A673 (cell line): ENCODE results near the gene TBX4. TPM values are rescaled to one million over a fixed set of nuclear protein-coding genes. Genes with fewer than 3 reads are reported as not detected.
A peak's percentile ranks its signal among the peaks of the same experiment; 100 is the strongest.

Source experiments
- BruUV-seq: library from RNA; stranded (reverse); fragments of 400-500 nt; replicated peaks from 2 replicates; lab custom pipeline; 2021; lab: Mats Ljungman, UMichigan
- CTCF ChIA-PET: fragments of 300-600 bp; sonication (Branson Sonifier 250); formaldehyde crosslinking; loops from one replicate; lab custom pipeline; 2022; ENCODE audit warnings: antibody characterized with exemption; lab: Charles Lee
- POLR2A ChIA-PET: fragments of 300-600 bp; sonication (Branson Sonifier 250); formaldehyde crosslinking; loops from one replicate; lab custom pipeline; 2022; ENCODE audit warnings: antibody characterized with exemption; ENCODE audit not compliant: low non-redundant PET; lab: Charles Lee
- DNase-seq: peaks from one replicate; pipeline ENCODE4 v3.0.0-alpha.2; 2015; ENCODE audit warnings: low spot score
- H3K27ac ChIP-seq: fragments of 200-600 bp; sonication (generic); 2 replicates; pipeline ENCODE4 v1.5.1; 2016; ENCODE audit warnings: mixed run types, low read depth, mild to moderate bottlenecking, mixed read lengths, antibody characterized with exemption, low read length; ENCODE audit not compliant: poor library complexity, severe bottlenecking
- H3K27me3 ChIP-seq: fragments of 200-600 bp; sonication (generic); replicated peaks from 2 replicates; pipeline ENCODE4 v1.6.1; 2017; ENCODE audit warnings: mixed run types, low read depth, mild to moderate bottlenecking, mixed read lengths, antibody characterized with exemption, low read length; ENCODE audit not compliant: insufficient read depth, poor library complexity
- H3K36me3 ChIP-seq: fragments of 200-600 bp; sonication (generic); 2 replicates; pipeline ENCODE4 v1.6.1; 2016; ENCODE audit warnings: mixed run types, mild to moderate bottlenecking, mixed read lengths, antibody characterized with exemption, low read length; ENCODE audit not compliant: insufficient read depth, poor library complexity, severe bottlenecking
- H3K4me1 ChIP-seq: fragments of 200-600 bp; sonication (generic); 2 replicates; pipeline ENCODE4 v1.6.1; 2017; ENCODE audit warnings: mixed run types, mild to moderate bottlenecking, mixed read lengths, antibody characterized with exemption, low read length; ENCODE audit not compliant: insufficient read depth, poor library complexity, severe bottlenecking
- H3K4me3 ChIP-seq: fragments of 200-600 bp; sonication (generic); 2 replicates; pipeline ENCODE4 v1.5.1; 2016; ENCODE audit warnings: low read depth, mixed run types, mild to moderate bottlenecking, mixed read lengths, low read length; ENCODE audit not compliant: poor library complexity, severe bottlenecking
- H3K9me3 ChIP-seq: fragments of 200-600 bp; sonication (generic); 2 replicates; pipeline ENCODE4 v1.6.1; 2016; ENCODE audit warnings: mixed run types, low read depth, mild to moderate bottlenecking, mixed read lengths, antibody characterized with exemption, low read length; ENCODE audit not compliant: poor library complexity, severe bottlenecking
- CTCF ChIP-seq: fragments of 300-800, 200-600 bp; sonication (generic); conservative IDR thresholded peaks from 2 replicates; pipeline ENCODE4 v1.5.1; 2017; ENCODE audit warnings: low read depth, mild to moderate bottlenecking, antibody characterized with exemption, low read length, moderate library complexity, mixed read lengths
- EZH2 ChIP-seq: fragments of 200-600 bp; sonication (generic); IDR thresholded peaks from 2 replicates; pipeline ENCODE4 v1.6.1; 2017; ENCODE audit warnings: borderline replicate concordance, low read depth, mild to moderate bottlenecking, mixed read lengths, antibody characterized with exemption, low read length; ENCODE audit not compliant: poor library complexity, severe bottlenecking
- intact Hi-C: fragments of 100-400 bp; cut with micrococcal nuclease; formaldehyde crosslinking; loops from one replicate; pipeline ENCODE4 v1.10.0; 2022; ENCODE audit not compliant: unreplicated experiment
- total RNA-seq: library from RNA; stranded (reverse); gene quantifications from 2 replicates; pipeline ENCODE4 v1.2.3, GENCODE V29; 2021

The TBX4 gene
- total RNA-seq, 1 experiment from 2014 or later = not detected

- H3K4me3 ChIP-seq = no peak overlapping the region
- H3K27ac ChIP-seq = no peak overlapping the region
- TF ChIP-seq CTCF (peak; percentile 92), EZH2 (no peak)
- ChIA-PET POLR2A (interaction anchor here (0.5 kb wide), 1 partner anchor 429 kb away, joined by 3 read pairs; no protein-coding TSS in a partner anchor), CTCF (interaction anchor here (0.5 kb wide), 1 partner anchor 10 kb away, joined by 3 read pairs; no protein-coding TSS in a partner anchor)
- intact Hi-C loops = loop anchor here (2.0 to 5.0 kb wide), 2 partner anchors 134 to 421 kb away; no protein-coding TSS in a partner anchor
- DNase-seq = peak; percentile 72
- H3K4me1 ChIP-seq = peaks cover 2% of the 10 kb centered on the region
- no peaks in the 10 kb centered on the region for H3K9me3 ChIP-seq
- no peaks in the 10 kb centered on the region for H3K36me3 ChIP-seq
- no TSS peak for BruUV-seq
- no peaks in the 10 kb centered on the region for H3K27me3 ChIP-seq
These were observed 35.5 kb upstream of the TBX4 start for GRCh38 chr17:61416540-61417363.

GRCh38 chr17:61418449-61418848, 33.8 kb upstream of the TBX4 start:
- no peaks in the 10 kb centered on the region for H3K36me3 ChIP-seq
- CTCF ChIA-PET = no interaction called here
- no peaks in the 10 kb centered on the region for H3K4me1 ChIP-seq

DNA sequence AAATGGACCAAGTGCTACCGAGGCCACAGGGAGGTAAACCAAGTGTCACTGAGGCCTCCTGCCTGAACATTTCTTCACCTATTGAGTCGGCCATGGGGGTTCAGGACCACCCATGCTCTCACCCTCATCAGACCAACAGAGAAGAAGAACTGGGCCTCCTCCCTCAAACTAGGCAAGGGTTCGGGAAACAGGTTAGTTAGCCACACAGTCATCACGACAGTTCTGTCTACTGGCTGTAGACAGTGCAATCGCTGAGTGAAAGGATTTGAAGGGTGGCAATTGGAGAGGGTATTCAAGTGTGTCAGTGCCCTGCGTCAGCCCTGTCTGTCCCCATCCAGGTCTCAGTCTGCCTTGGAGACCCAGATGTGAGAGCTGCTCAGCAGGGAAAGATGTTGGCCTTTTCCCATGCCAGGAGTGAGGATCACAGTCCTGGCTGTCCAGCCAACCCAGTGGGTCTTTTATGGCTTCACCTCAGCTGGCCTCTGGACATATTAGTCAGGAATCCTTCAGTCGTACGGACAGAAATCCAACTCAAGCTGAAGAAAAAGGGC, 32.7 kb upstream of the TBX4 start:
- DNase-seq = no peak
- Histone ChIP-seq H3K36me3 (no peaks in the 10 kb centered on the region), H3K27me3 (peaks cover 3% of the 10 kb centered on the region), H3K4me1 (no peaks in the 10 kb centered on the region), H3K4me3 (no peak overlapping the region), H3K9me3 (no peaks in the 10 kb centered on the region), H3K27ac (no peak overlapping the region)
- BruUV-seq = no TSS peak
- CTCF ChIA-PET = no interaction called here
- POLR2A ChIA-PET = no interaction called here
- intact Hi-C loops = loop anchor here (5.0 kb wide), 1 partner anchor 418 kb away; no protein-coding TSS in a partner anchor
- TF ChIP-seq EZH2 (no peak), CTCF (no peak)

More at GRCh38 chr17:61418449-61418848, 33.8 kb upstream of the TBX4 start:
- no peak for TF ChIP-seq EZH2
- TF ChIP-seq CTCF = no peak
- intact Hi-C loops = loop anchor here (5.0 kb wide), 1 partner anchor 419 kb away; no protein-coding TSS in a partner anchor
- POLR2A ChIA-PET = no interaction called here
- peaks cover 3% of the 10 kb centered on the region for H3K27me3 ChIP-seq
- H3K4me3 ChIP-seq = no peak overlapping the region
- no peak overlapping the region for H3K27ac ChIP-seq
- no peak for DNase-seq
- no peaks in the 10 kb centered on the region for H3K9me3 ChIP-seq
- BruUV-seq = no TSS peak
